Heart right ventricle (tissue), 16 donors: ENCODE measurements around the gene CPNE5. TPM values are rescaled to one million over a fixed set of nuclear protein-coding genes. Genes with fewer than 3 reads are reported as not detected.
A peak's percentile ranks its signal among the peaks of the same experiment; 100 is the strongest.

ENCODE experiments used
- ATAC-seq, 8 donors: fragments of 200-7000 bp; cut with Tn5 transposase; one replicate each; pipeline ENCODE4 v1.9.1; 2020; ENCODE audit warnings: mild to moderate bottlenecking in 8 of 8, moderate library complexity in 8 of 8, moderate number of reproducible peaks in 1 of 8
- DNase-seq, 2 donors: peaks; one replicate each; pipeline ENCODE4 v3.0.0-alpha.2; 2020
- H3K27ac ChIP-seq, 10 donors: fragments of 200-600 bp; sonication (generic) in 2 of 10; one replicate each; pipeline versions ENCODE4 v1.5.0 to v1.8.0; 2020 to 2022; ENCODE audit warnings: mild to moderate bottlenecking in 3 of 10
- H3K27me3 ChIP-seq, 7 donors: fragments of 200-600 bp; one replicate each; pipeline ENCODE4 v1.8.0; 2021 to 2022; ENCODE audit warnings: mild to moderate bottlenecking in 2 of 7
- H3K36me3 ChIP-seq, 9 donors: fragments of 200-600 bp; sonication (generic) in 1 of 9; one replicate each; pipeline versions ENCODE4 v1.5.0 to v1.8.0; 2020 to 2022; ENCODE audit warnings: mild to moderate bottlenecking in 2 of 9
- H3K4me1 ChIP-seq, 9 donors: fragments of 200-600 bp; sonication (generic) in 1 of 9; one replicate each; pipeline versions ENCODE4 v1.5.0 to v1.8.0; 2020 to 2022; ENCODE audit warnings: mild to moderate bottlenecking in 4 of 9
- H3K4me3 ChIP-seq, 10 donors: fragments of 200-600 bp; sonication (generic) in 2 of 10; one replicate each; pipeline versions ENCODE4 v1.5.0 to v1.8.0; 2020 to 2022; ENCODE audit warnings: mild to moderate bottlenecking in 7 of 10, moderate library complexity in 2 of 10
- H3K9me3 ChIP-seq, 11 donors: fragments of 200-600 bp in 10 of 11; sonication (generic) in 2 of 11; one replicate each; pipeline versions ENCODE4 v1.5.0 to v1.8.0; 2013 to 2022; ENCODE audit warnings: mild to moderate bottlenecking in 2 of 11, control low read depth in 1 of 11, moderate library complexity in 1 of 11
- CTCF ChIP-seq, 9 donors: fragments of 200-600 bp; sonication (generic) in 2 of 9; IDR thresholded peaks; one replicate each; pipeline versions ENCODE4 v1.5.0 to v1.8.0; 2021 to 2022; ENCODE audit warnings: antibody characterized with exemption in 9 of 9, mild to moderate bottlenecking in 5 of 9, moderate library complexity in 1 of 9
- WGBS, 2 donors: extraction: QIAGEN DNeasy Blood & Tissue Kit; methylation state at CpG; one replicate each; pipeline ENCODE4 v1.1.7; 2013; ENCODE audit warnings: inconsistent platforms in 1 of 2; 5-methylcytosine and 5-hydroxymethylcytosine counted together
- intact Hi-C, 10 donors: fragments of 100-400 bp; cut with DNase I; formaldehyde crosslinking; loops; one replicate each; pipeline versions ENCODE4 v1.11.1 to v1.14.2; 2022
- polyA plus RNA-seq, 2 donors: library from polyadenylated mRNA; stranded (reverse); fragments of 200-250 nt; gene quantifications; one replicate each; pipeline ENCODE4 v1.2.3, GENCODE V29; 2013
- total RNA-seq, 10 donors: library from RNA; stranded (reverse); fragmentation: NEBNext Ultra II Directional in 3 of 10; extraction: Animal tissue kit (Norgen Biotek cat#: 25700) in 3 of 10; gene quantifications; one replicate each; pipeline versions ENCODE4 v1.2.1 to v1.2.4, GENCODE V29; 2021 to 2023
- donor health status: Arrhythmogenic right ventricular cardiomyopathy.
- donor health status: ischemic (EF 13 %, LVEDD 7.1; RV severe dilation, severe dysfunction).
- donor health status: healthy with polysubstance abuse.
- donor health status: DM: no; HTN: yes; CAD: no.
- donor health status: DM: no; HTN: no; CAD: no.
- donor health status: ischemic (EF 25% LVEDD 6.9; RV normal size, moderate dysfunction).
- donor health status: ischemic (EF 25% LVEDD 5.7; RV mildly dilated, moderate dysfunction).
- donor health status: healthy.
- donor health status: DM: yes; HTN: yes; CAD: no.
- donor health status: Ischemic cardiomyopathy.
- donor health status: ischemic (EF 35%, LVEDD 5.7; RV mildly dilated, moderate dysfunction).
- donor health status: nonischemic (EF 11% LVEDD 7.7; RV severe dilation, severe dysfunction).
- donor health status: DM: yes; HTN: yes; CAD: no.
- donor health status: PGD.
- donor health status: ischemic (EF 29% LVEDD 5.4; RV normal size, mild dysfunction).
- donor health status: nonischemic (EF 23%, LVEDD 6.1; RV moderate dilation, normal function).

CPNE5 gene
- total and polyA plus RNA-seq, 12 donors, result 2.8 to 98.2 (median 24.4) TPM

GRCh38 chr6:36691612-36692011 is 147.6 kb downstream of the CPNE5 start:
- Histone ChIP-seq H3K9me3 (no peaks in the 10 kb centered on the region), H3K27ac (peak overlapping the region in 1 of 10 donors; percentile 2), H3K36me3 (peaks cover 0 to 13% (median 7%) of the 10 kb centered on the region in 9 donors), H3K4me1 (peaks cover 0 to 22% (median 14%) of the 10 kb centered on the region in 9 donors), H3K4me3 (no peak overlapping the region), H3K27me3 (no peaks in the 10 kb centered on the region)
- no peak for DNase-seq
- ATAC-seq, result no peak
- intact Hi-C loops, result loop anchor here in 2 of 10 donors (5.0 to 10.0 kb wide), 3 partner anchors 36 to 66 kb away; no protein-coding TSS in a partner anchor
- WGBS, 2 donors, result 60 to 64% methylated on average over 2 of the region's 2 CpGs
- TF ChIP-seq CTCF (IDR thresholded peaks at IDR 0.05), result no peak

- Histone ChIP-seq H3K36me3 (peaks cover 0 to 19% (median 13%) of the 10 kb centered on the region in 9 donors), H3K27me3 (no peaks in the 10 kb centered on the region), H3K27ac (no peak overlapping the region), H3K9me3 (no peaks in the 10 kb centered on the region), H3K4me1 (peaks cover 0 to 25% (median 17%) of the 10 kb centered on the region in 9 donors), H3K4me3 (no peak overlapping the region)
- TF ChIP-seq CTCF (IDR thresholded peaks at IDR 0.05), result no peak
- intact Hi-C loops, result loop anchor here in 2 of 10 donors (5.0 to 10.0 kb wide), 3 partner anchors 36 to 66 kb away; no protein-coding TSS in a partner anchor
- DNase-seq (no peak), ATAC-seq (no peak)
- 92 to 93% methylated on average over 4 of the region's 4 CpGs for WGBS, 2 donors
Measured at GRCh38 chr6:36691011-36691410, 148.2 kb downstream of the CPNE5 start.

Other genes starting within 250 kb of the CPNE5 start
- gene SRSF3, start 245.1 kb downstream of the CPNE5 start, total RNA-seq, result 100 to 1,000 TPM; 105 to 196 (median 131) TPM
- 100 to 1,000 TPM; 122 to 175 TPM for gene SRSF3, start 245.1 kb downstream of the CPNE5 start, polyA plus RNA-seq
- gene CDKN1A, start 160.7 kb downstream of the CPNE5 start, total RNA-seq, result 100 to 1,000 TPM in 2 of 10 donors, 10 to 100 TPM in 8; 27.1 to 105 (median 61.2) TPM
- gene CDKN1A, start 160.7 kb downstream of the CPNE5 start, polyA plus RNA-seq, result 100 to 1,000 TPM in 1 of 2 donors, 10 to 100 TPM in 1; 23.3 to 357 TPM
- gene RAB44, start 141.6 kb downstream of the CPNE5 start, total RNA-seq, result under 1 TPM in 4 of 10 donors, not detected in 6; 0.05 to 0.39 (median 0.06) TPM
- gene RAB44, start 141.6 kb downstream of the CPNE5 start, polyA plus RNA-seq, result under 1 TPM; 0.03 to 0.15 TPM
- 100 to 1,000 TPM in 2 of 10 donors, 10 to 100 TPM in 8; 34.5 to 106 (median 49.2) TPM for gene PPIL1, start 35.4 kb upstream of the CPNE5 start, total RNA-seq
- gene PPIL1, start 35.4 kb upstream of the CPNE5 start, polyA plus RNA-seq, result 10 to 100 TPM; 21.1 to 50.3 TPM
- gene C6orf89, start 46.5 kb upstream of the CPNE5 start, total RNA-seq, result 100 to 1,000 TPM in 1 of 10 donors, 10 to 100 TPM in 9; 64.6 to 104 (median 74.7) TPM
- 10 to 100 TPM; 22.5 to 23.1 TPM for gene C6orf89, start 46.5 kb upstream of the CPNE5 start, polyA plus RNA-seq
- 10 to 100 TPM in 9 of 10 donors, 1 to 10 TPM in 1; 4.4 to 38.9 (median 18.7) TPM for gene PI16, start 115.3 kb upstream of the CPNE5 start, total RNA-seq
- gene PI16, start 115.3 kb upstream of the CPNE5 start, polyA plus RNA-seq, result 10 to 100 TPM in 1 of 2 donors, 1 to 10 TPM in 1; 6.3 to 38.6 TPM
- 100 to 1,000 TPM; 127 to 296 (median 156) TPM for gene MTCH1, start 146.8 kb upstream of the CPNE5 start, total RNA-seq
- gene MTCH1, start 146.8 kb upstream of the CPNE5 start, polyA plus RNA-seq, result 100 to 1,000 TPM in 1 of 2 donors, 10 to 100 TPM in 1; 82.6 to 341 TPM
- gene FGD2, start 166.2 kb upstream of the CPNE5 start, total RNA-seq, result 10 to 100 TPM in 1 of 10 donors, 1 to 10 TPM in 9; 1.0 to 22.1 (median 2.0) TPM
- 1 to 10 TPM; 2.8 to 6.7 TPM for gene FGD2, start 166.2 kb upstream of the CPNE5 start, polyA plus RNA-seq